CD4-positive, alpha-beta T cell treated with Interferon alpha-2 for 1 hour (primary cell): ENCODE measurements around the gene PGBD5.

Experiments used
- DNase-seq, 2 donors: peaks; one replicate each; pipeline ENCODE4 v3.0.0-alpha.2; 2020 to 2022

The PGBD5 gene

GRCh38 chr1:230345139-230345885, 80.8 kb downstream of the PGBD5 start:
- DNase-seq: no peak

DNA sequence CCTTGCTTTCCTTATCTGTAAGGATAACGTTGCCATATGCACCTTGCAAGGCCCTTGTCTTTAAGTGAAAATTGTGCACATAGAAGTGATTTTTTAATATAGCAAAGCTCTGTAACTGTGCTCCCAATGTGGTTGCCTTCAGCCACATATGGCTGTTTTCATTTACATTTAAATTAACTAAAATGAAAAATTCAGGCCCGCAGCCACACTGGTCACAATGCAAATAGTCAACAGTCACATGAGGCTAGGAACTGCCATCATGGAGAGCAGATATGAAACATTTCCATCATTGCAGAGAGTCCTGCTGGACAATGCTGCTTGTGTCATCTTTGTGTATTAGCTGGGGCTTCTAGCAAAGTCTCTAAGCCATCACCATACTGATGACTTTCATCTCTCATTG, 83.4 kb downstream of the PGBD5 start:
- DNase-seq: no peak

GRCh38 chr1:230342019-230342418, 84.1 kb downstream of the PGBD5 start:
- DNase-seq: no peak

- no peak for DNase-seq
Observed at GRCh38 chr1:230341162-230341546, 85.0 kb downstream of the PGBD5 start.

GRCh38 chr1:230340526-230341161, 85.5 kb downstream of the PGBD5 start:
- no peak for DNase-seq

DNA sequence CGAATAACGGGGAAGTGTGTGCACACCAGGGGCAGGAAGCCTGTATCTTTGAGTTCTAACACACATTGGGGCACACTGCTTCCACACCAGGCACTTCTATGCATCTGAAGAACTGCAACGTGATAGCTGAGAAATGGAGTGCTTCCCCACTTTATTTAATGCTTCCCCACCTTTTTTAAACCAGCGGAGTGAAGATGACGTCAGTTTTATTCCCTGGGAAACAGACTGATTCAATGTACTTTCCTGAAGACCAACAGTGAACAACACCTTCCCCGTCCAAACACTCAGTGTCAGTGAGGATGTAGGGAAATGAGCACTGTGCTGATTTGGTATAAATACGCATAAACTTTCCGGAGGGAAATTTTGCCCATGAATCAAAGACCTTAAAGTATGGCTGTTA, 87.1 kb downstream of the PGBD5 start:
- no peak for DNase-seq

- no peak for DNase-seq
Observed at GRCh38 chr1:230337266-230337665, 88.9 kb downstream of the PGBD5 start.

- DNase-seq: no peak
Observed at GRCh38 chr1:230335861-230336522, 90.1 kb downstream of the PGBD5 start.

- no peak for DNase-seq
Observed at GRCh38 chr1:230334447-230334837, 91.7 kb downstream of the PGBD5 start.

GRCh38 chr1:230333590-230334446, 92.3 kb downstream of the PGBD5 start:
- DNase-seq: no peak

DNA sequence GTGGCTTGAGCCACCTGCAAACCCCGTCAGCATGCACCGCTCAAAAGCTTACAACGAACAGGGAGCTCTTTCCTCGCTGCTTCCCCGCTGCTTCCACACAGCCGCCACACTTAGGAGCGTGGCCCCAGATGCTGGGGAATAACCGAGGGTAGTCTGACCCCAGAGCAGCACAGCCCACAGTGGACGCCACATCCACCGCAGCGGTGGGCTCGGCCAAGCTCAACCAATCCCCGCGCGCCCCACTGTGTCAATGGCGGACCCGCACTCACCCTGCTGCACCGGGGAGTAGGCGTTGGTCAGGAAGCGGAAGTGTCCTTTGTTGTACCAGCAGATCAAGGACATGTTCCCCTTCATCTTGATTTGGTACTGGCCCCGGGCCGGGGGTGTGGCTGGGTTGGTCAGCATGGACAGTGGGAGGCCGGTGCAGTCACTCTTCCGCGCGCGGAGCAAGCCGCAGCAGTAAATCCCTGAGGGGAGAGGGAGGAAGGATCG, 93.5 kb downstream of the PGBD5 start:
- DNase-seq: no peak

DNA sequence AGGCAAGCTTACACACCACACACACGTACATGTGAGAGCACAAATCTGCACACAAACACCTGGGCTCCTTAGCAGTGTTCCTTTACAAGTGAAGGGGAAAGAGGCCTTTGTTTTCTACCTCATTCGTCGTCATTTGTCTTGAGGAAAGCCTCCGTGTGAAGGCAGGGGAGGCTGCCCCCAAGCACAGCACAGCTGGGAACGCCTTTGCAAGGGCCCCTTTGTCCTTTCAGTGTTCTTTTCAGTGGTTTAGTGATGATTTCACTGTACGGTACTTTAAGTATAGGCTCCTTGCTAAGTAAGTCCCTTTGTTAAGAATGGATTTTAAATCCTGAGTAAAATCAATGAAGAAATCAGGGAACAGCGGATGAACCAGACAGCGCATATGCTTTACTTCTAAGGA, 94.1 kb downstream of the PGBD5 start:
- DNase-seq: no peak

GRCh38 chr1:230330157-230330556, 96.0 kb downstream of the PGBD5 start:
- no peak for DNase-seq

DNA sequence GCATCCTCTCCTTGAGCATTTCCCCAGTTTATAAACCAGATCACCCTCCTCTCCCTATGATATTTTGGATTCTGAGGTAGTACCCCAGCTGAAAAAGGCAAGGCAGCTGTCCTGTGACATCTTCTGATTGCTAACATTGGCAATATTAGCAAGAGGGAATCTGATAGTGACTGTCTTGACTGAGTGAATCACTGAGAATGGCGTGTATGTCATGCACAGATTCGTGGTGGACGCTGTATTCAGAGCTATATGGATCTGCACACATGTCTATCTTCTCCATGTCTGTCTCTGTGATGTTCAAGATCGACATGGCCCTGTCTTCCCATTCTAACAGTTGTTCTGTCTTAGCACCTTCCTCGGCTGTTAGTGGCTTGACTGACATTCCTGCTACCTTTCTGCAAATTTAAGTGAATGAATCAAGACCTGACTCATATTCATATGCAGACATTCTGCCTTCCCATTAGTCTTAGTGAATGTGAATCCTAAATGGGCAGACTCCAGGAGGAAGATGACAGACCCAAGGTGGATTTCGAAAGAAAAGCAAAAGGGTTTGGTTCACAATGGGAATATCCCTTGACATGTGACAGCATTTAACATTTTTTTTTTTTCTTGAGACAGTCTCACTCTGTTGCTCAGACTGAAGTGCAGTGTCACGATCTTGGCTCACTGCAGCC, 97.7 kb downstream of the PGBD5 start:
- DNase-seq: no peak

DNA sequence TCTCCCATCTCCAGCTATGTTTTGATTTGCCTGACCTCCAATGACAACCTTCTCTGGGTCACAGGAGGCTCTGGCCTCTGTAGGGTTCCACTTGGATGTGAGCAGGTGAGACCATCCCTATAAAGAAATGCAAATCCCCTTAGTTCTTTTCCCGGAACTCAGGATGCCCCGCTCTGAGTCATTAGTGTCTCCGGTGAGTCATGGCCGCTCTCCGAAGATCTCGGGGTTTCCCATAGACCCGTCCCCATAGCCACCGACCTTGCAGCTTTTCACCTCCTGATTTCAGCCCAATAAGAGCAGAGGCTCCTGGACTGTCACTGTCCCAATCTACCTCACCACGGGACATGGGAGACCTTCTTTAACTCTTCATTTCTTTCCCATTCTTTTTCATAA, 98.2 kb downstream of the PGBD5 start:
- no peak for DNase-seq

GRCh38 chr1:230326971-230327891, 98.9 kb downstream of the PGBD5 start:
- no peak for DNase-seq

DNA sequence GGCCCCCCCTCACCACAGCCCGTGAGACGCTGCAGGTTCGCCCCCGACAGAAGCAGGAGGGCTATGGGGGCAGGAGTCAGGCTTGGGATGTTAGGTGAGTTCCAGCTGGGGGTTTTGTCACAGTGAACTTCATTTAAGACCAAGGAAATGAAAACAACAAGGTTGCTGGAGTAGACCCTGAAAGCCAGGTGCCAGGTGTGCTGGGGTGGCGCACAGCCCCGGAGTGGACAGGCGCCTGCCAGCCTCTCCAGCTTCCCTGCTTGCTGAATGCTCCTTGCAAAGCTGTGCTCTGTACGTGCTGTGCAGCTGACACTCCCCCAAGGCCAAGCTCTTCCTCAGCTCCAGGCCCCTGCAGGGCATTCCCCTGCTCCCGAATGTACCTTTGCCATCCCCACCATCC, 102.4 kb downstream of the PGBD5 start:
- DNase-seq: no peak

DNA sequence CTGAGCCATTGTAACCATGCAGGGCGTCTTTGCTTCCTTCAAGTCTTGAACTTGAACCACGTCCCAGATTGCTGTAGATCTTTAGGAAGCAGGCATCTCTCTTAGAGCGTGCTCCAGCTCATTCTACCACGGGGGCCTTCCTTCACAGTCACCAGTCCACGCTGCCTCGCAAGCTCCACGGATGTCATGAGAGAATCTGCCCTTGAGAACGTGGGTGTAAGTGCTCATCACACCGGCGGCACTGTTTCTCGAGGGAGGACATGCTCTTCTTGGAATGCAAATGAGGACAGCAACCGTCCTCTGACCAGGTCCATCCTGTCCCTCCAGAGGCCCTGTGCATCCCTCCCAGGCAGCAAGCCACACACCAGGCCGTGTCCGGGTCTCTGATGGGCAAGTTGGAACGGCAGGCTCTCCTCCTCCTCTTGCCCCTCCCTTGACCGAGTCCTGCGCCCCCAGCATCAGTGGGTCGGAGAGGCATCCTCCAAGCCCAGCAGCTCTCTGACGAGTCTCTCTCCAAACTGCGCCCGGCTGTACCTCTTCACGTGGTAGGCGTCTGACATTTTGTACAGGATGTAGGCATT, 103.1 kb downstream of the PGBD5 start:
- no peak for DNase-seq

DNA sequence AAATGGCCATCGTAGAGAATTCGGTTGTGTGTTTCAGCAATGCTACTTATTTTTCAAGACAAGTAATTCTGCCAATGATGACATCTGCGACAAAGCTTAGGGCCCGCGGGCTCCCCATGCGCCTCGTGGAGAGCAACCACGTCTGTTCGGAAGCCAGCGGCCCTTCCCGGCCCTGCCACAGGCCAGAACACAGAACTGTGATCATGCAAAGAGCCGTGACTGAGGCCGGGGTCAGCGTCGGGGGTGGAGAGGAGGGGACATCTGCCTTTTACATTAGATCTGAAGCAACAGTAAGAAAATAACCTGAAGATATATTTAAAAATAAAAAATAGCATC, 103.7 kb downstream of the PGBD5 start:
- no peak for DNase-seq

GRCh38 chr1:230321741-230322420, 104.3 kb downstream of the PGBD5 start:
- DNase-seq: no peak

- DNase-seq: no peak
Observed at GRCh38 chr1:230321341-230321740, 104.8 kb downstream of the PGBD5 start.
